ENCODE data around the gene NDUFA8. TPM values are rescaled to one million over a fixed set of nuclear protein-coding genes. Genes with fewer than 3 reads are reported as not detected.

NDUFA8 gene
- polyA plus RNA-seq, 1 experiment, result 90.4 TPM

- no peak for DNase-seq (ENCODE audit: low read depth, low spot score)
- TF ChIP-seq CTCF (IDR thresholded peaks at IDR 0.05; ENCODE audit: low read depth, low read length), result no peak
- no peak overlapping the region for H3K4me3 ChIP-seq (ENCODE audit: low read depth, low read length)
- ChIA-PET POLR2A (interaction anchor here (0.5 kb wide), 1 partner anchor 10 kb away, joined by 3 read pairs; no protein-coding TSS in a partner anchor), CTCF (interaction anchor here (1.1 to 2.6 kb wide), 6 partner anchors 9 to 319 kb away, joined by 3 to 13 read pairs (median 4); no protein-coding TSS in a partner anchor)
- H3K27ac ChIP-seq (ENCODE audit: low read depth, low read length), result no peak overlapping the region
- no peaks in the 10 kb centered on the region; the same call in 1 of the 2 replicates for H3K9me3 ChIP-seq (ENCODE audit: control insufficient read depth, insufficient read depth, low read length)
- peaks cover 7% of the 10 kb centered on the region for H3K27me3 ChIP-seq (ENCODE audit: control insufficient read depth, insufficient read depth, low read length)
Observed at GRCh38 chr9:122134822-122135528, 24.6 kb downstream of the NDUFA8 start.

- no peak for TF ChIP-seq CTCF (IDR thresholded peaks at IDR 0.05; ENCODE audit: low read depth, low read length)
- H3K27me3 ChIP-seq (ENCODE audit: control insufficient read depth, insufficient read depth, low read length), result peaks cover 9% of the 10 kb centered on the region
- POLR2A ChIA-PET, result interaction anchor here (0.5 to 1.0 kb wide), 2 partner anchors 8 to 16 kb away, joined by 3 to 5 read pairs; no protein-coding TSS in a partner anchor
- no peak overlapping the region for H3K27ac ChIP-seq (ENCODE audit: low read depth, low read length)
- no peaks in the 10 kb centered on the region; the same call in 1 of the 2 replicates for H3K9me3 ChIP-seq (ENCODE audit: control insufficient read depth, insufficient read depth, low read length)
- no peak overlapping the region for H3K4me3 ChIP-seq (ENCODE audit: low read depth, low read length)
- CTCF ChIA-PET, result interaction anchor here (0.6 to 2.6 kb wide), 5 partner anchors 8 to 320 kb away, joined by 3 to 13 read pairs (median 7); no protein-coding TSS in a partner anchor
- no peak for DNase-seq (ENCODE audit: low read depth, low spot score)
Observed at GRCh38 chr9:122133984-122134535, 25.5 kb downstream of the NDUFA8 start.

GRCh38 chr9:122133263-122133983 is 26.2 kb downstream of the NDUFA8 start:
- no peak overlapping the region for H3K27ac ChIP-seq (ENCODE audit: low read depth, low read length)
- H3K27me3 ChIP-seq (ENCODE audit: control insufficient read depth, insufficient read depth, low read length), result peaks cover 9% of the 10 kb centered on the region
- CTCF ChIA-PET, result interaction anchor here (0.6 to 2.6 kb wide), 6 partner anchors 7 to 321 kb away, joined by 3 to 13 read pairs (median 6); no protein-coding TSS in a partner anchor
- TF ChIP-seq CTCF (IDR thresholded peaks at IDR 0.05; ENCODE audit: low read depth, low read length), result no peak
- no peak overlapping the region for H3K4me3 ChIP-seq (ENCODE audit: low read depth, low read length)
- DNase-seq (ENCODE audit: low read depth, low spot score), result no peak
- no peaks in the 10 kb centered on the region; the same call in 1 of the 2 replicates for H3K9me3 ChIP-seq (ENCODE audit: control insufficient read depth, insufficient read depth, low read length)
- POLR2A ChIA-PET, result interaction anchor here (0.5 to 1.0 kb wide), 2 partner anchors 8 to 17 kb away, joined by 3 to 5 read pairs; no protein-coding TSS in a partner anchor

GRCh38 chr9:122132539-122132938 is 27.0 kb downstream of the NDUFA8 start:
- CTCF ChIA-PET, result interaction anchor here (1.3 to 1.7 kb wide), 4 partner anchors 9 to 217 kb away, joined by 3 to 9 read pairs (median 6); no protein-coding TSS in a partner anchor

More at GRCh38 chr9:122132539-122132938, 27.0 kb downstream of the NDUFA8 start:
- H3K27ac ChIP-seq (ENCODE audit: low read depth, low read length), result no peak overlapping the region
- TF ChIP-seq CTCF (IDR thresholded peaks at IDR 0.05; ENCODE audit: low read depth, low read length), result no peak
- POLR2A ChIA-PET, result no interaction called here
- DNase-seq (ENCODE audit: low read depth, low spot score), result no peak
- peaks cover 9% of the 10 kb centered on the region for H3K27me3 ChIP-seq (ENCODE audit: control insufficient read depth, insufficient read depth, low read length)
- H3K9me3 ChIP-seq (ENCODE audit: control insufficient read depth, insufficient read depth, low read length), result no peaks in the 10 kb centered on the region; the same call in 1 of the 2 replicates
- no peak overlapping the region for H3K4me3 ChIP-seq (ENCODE audit: low read depth, low read length)

Measured in AG04450 (cell line).